ENCODE measurements around the gene KCNH6.

KCNH6 gene

GRCh38 chr17:63538693-63539595, 15.8 kb downstream of the KCNH6 start:
- Histone ChIP-seq H3K36me3 (no peaks in the 10 kb centered on the region), H3K4me3 (ENCODE audit: low read depth in 1 of 2, low read length in 1 of 2) (no peak overlapping the region), H3K27ac (no peak overlapping the region), H3K9me3 (no peaks in the 10 kb centered on the region), H3K4me1 (ENCODE audit: control insufficient read depth in 1 of 2, insufficient read depth in 1 of 2, low read depth in 1 of 2, low read length in 1 of 2) (no peaks in the 10 kb centered on the region), H3K27me3 (peaks cover 47% of the 10 kb centered on the region)
- TF ChIP-seq CTCF (IDR thresholded peaks at IDR 0.05), result no peak

DNA sequence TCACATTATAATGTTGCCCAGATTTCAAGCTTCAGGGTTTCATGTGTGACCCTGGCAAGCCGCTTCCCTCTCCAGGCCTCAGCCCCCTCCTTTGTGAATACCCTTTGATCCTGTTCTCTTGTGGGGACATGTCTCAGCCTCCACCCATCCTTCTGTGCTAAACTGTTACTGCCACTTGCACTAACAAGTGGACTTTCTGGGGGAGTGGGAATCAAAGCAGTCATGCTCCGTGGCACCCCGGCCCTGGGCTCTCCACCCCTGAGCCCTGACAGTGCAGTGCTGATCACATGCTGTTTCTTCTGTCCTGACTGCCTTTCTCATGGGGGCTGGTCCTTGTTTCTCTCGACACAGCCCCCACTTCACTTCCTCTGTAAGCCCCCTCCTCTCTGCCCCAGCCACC, 17.4 kb downstream of the KCNH6 start:
- H3K36me3 ChIP-seq, result no peaks in the 10 kb centered on the region
- no peak for TF ChIP-seq CTCF (IDR thresholded peaks at IDR 0.05)
- H3K27ac ChIP-seq, result no peak overlapping the region
- H3K4me1 ChIP-seq (ENCODE audit: control insufficient read depth in 1 of 2, insufficient read depth in 1 of 2, low read depth in 1 of 2, low read length in 1 of 2), result no peaks in the 10 kb centered on the region
- H3K9me3 ChIP-seq, result no peaks in the 10 kb centered on the region
- peaks cover 47% of the 10 kb centered on the region for H3K27me3 ChIP-seq
- H3K4me3 ChIP-seq (ENCODE audit: low read depth in 1 of 2, low read length in 1 of 2), result no peak overlapping the region

DNA sequence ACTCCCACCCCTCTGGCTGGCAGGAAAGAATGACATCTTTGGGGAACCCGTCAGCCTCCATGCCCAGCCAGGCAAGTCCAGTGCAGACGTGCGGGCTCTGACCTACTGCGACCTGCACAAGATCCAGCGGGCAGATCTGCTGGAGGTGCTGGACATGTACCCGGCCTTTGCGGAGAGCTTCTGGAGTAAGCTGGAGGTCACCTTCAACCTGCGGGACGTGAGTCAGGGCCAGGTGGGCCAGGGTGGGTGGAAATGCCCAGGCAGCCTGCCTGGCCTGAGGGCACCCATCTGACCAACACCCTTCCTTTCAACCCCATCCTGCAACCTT, 19.0 kb downstream of the KCNH6 start:
- H3K27ac ChIP-seq, result no peak overlapping the region
- H3K27me3 ChIP-seq, result peaks cover 35% of the 10 kb centered on the region
- no peak for TF ChIP-seq CTCF (IDR thresholded peaks at IDR 0.05)
- H3K36me3 ChIP-seq, result no peaks in the 10 kb centered on the region
- no peaks in the 10 kb centered on the region for H3K9me3 ChIP-seq
- no peaks in the 10 kb centered on the region for H3K4me1 ChIP-seq (ENCODE audit: control insufficient read depth in 1 of 2, insufficient read depth in 1 of 2, low read depth in 1 of 2, low read length in 1 of 2)
- no peak overlapping the region for H3K4me3 ChIP-seq (ENCODE audit: low read depth in 1 of 2, low read length in 1 of 2)

DNA sequence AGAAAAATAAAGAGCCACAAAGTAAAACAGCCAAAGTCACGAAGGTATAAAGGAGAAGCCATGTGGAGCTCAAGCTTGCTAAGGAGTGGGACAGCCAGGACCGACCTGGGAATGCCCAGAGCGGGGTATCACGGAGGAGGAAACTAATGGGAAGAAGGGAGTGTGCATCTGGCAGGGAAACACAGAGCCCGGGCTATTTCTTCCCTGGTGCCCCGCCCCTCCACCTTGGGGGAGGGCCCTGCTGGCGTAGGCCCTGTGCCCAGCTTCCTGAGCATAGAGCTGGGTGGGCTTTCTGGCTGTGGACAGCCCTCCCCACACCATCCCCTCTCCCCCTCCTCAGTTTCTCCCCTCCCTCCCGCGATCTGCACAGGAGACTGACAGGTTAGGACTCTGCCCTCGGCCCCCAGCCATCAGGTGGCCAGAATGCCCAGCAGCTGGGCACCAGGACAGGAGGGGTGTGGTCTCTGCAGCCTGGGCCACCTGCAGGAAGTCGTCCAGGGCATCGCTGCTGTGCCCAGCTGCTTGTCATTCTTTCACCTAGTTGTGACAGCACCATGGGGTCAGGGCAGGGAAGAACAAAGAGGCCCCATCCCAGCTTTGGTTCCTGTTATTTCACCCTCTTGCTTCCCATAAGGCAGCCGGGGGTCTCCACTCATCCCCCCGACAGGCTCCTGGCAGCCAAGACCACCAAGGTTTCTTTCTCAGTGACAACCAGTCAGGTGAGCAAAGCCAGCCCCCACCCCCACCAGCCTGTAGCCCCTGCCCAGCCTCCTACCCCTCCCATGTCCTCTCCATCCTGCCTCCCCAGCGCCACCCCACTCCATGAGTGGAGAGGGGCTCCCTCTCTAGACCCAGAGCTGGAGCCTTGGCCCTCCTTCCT, 20.0 kb downstream of the KCNH6 start:
- no peaks in the 10 kb centered on the region for H3K36me3 ChIP-seq
- H3K27ac ChIP-seq, result no peak overlapping the region
- peaks cover 25% of the 10 kb centered on the region for H3K27me3 ChIP-seq
- no peak overlapping the region for H3K4me3 ChIP-seq (ENCODE audit: low read depth in 1 of 2, low read length in 1 of 2)
- H3K4me1 ChIP-seq (ENCODE audit: control insufficient read depth in 1 of 2, insufficient read depth in 1 of 2, low read depth in 1 of 2, low read length in 1 of 2), result no peaks in the 10 kb centered on the region
- no peak for TF ChIP-seq CTCF (IDR thresholded peaks at IDR 0.05)
- H3K9me3 ChIP-seq, result no peaks in the 10 kb centered on the region

GRCh38 chr17:63543822-63544420, 20.8 kb downstream of the KCNH6 start:
- H3K4me1 ChIP-seq (ENCODE audit: control insufficient read depth in 1 of 2, insufficient read depth in 1 of 2, low read depth in 1 of 2, low read length in 1 of 2), result peaks cover 0 to under 1% of the 10 kb centered on the region in 2 experiments
- H3K9me3 ChIP-seq, result no peaks in the 10 kb centered on the region
- no peak overlapping the region for H3K4me3 ChIP-seq (ENCODE audit: low read depth in 1 of 2, low read length in 1 of 2)
- no peaks in the 10 kb centered on the region for H3K36me3 ChIP-seq
- no peak overlapping the region for H3K27ac ChIP-seq
- peaks cover 18% of the 10 kb centered on the region for H3K27me3 ChIP-seq
- TF ChIP-seq CTCF (IDR thresholded peaks at IDR 0.05), result no peak
